Inflammatory macrophage treated with lipopolysaccharide for 4 hours (primary cell): ENCODE data around the gene PRDX5.
A peak's percentile ranks its signal among the peaks of the same experiment; 100 is the strongest.

Experiments used
- DNase-seq: peaks from one replicate; pipeline ENCODE4 v3.0.0-alpha.2; 2020

Gene PRDX5

GRCh38 chr11:64349404-64349803 is 31.5 kb downstream of the PRDX5 start:
- no peak for DNase-seq

GRCh38 chr11:64351136-64351631 is 33.3 kb downstream of the PRDX5 start:
- no peak for DNase-seq

- DNase-seq = no peak
These were observed 34.4 kb downstream of the PRDX5 start for GRCh38 chr11:64352099-64352994.

- no peak for DNase-seq
These were observed 35.2 kb downstream of the PRDX5 start for GRCh38 chr11:64352995-64353714.

- no peak for DNase-seq
These were observed 36.0 kb downstream of the PRDX5 start for GRCh38 chr11:64353715-64354506.

GRCh38 chr11:64355078-64355940 is 37.4 kb downstream of the PRDX5 start:
- DNase-seq = peak; percentile 71

- peak; percentile 54 for DNase-seq
These were observed 38.8 kb downstream of the PRDX5 start for GRCh38 chr11:64356498-64357411.

- DNase-seq = no peak
These were observed 39.5 kb downstream of the PRDX5 start for GRCh38 chr11:64357446-64357845.

- no peak for DNase-seq
These were observed 40.1 kb downstream of the PRDX5 start for GRCh38 chr11:64357904-64358535.

- no peak for DNase-seq
These were observed 40.6 kb downstream of the PRDX5 start for GRCh38 chr11:64358536-64358906.

GRCh38 chr11:64358907-64359711 is 41.2 kb downstream of the PRDX5 start, which contains the start of gene RPS6KA4:
TSS of gene RPS6KA4 (plus strand) at chr11:64359162. CDS start at chr11:64359236, 74 bp downstream.
- DNase-seq = peak; percentile 78

- peak; percentile 25 for DNase-seq
These were observed 42.0 kb downstream of the PRDX5 start for GRCh38 chr11:64359712-64360445.

- DNase-seq = peak; percentile 43
These were observed 42.6 kb downstream of the PRDX5 start for GRCh38 chr11:64360448-64360921.

- DNase-seq = no peak
These were observed 43.7 kb downstream of the PRDX5 start for GRCh38 chr11:64361659-64362058.

- no peak for DNase-seq
These were observed 44.4 kb downstream of the PRDX5 start for GRCh38 chr11:64362339-64362738.

- no peak for DNase-seq
These were observed 46.5 kb downstream of the PRDX5 start for GRCh38 chr11:64364435-64364834.

GRCh38 chr11:64364911-64365310 is 47.0 kb downstream of the PRDX5 start:
- DNase-seq = no peak

- DNase-seq = no peak
These were observed 48.8 kb downstream of the PRDX5 start for GRCh38 chr11:64366751-64367150.
